NCI-H510A (cell line): ENCODE results near the gene DNAH7.
"Not testable (repeated sequence)": the region's sequence is repeated elsewhere in the genome, so short reads cannot be mapped to it uniquely, and the experiment has no call there.

Experiments
- DNase-seq: peaks from one replicate; lab custom pipeline; 2025; lab: John Stamatoyannopoulos, UW

The DNAH7 gene

GRCh38 chr2:195967336-195967735 is 101.3 kb downstream of the DNAH7 start:
- no peak for DNase-seq

GRCh38 chr2:195961873-195962272 is 106.8 kb downstream of the DNAH7 start:
- no peak for DNase-seq

- no peak for DNase-seq
Measured at GRCh38 chr2:195959341-195959740, 109.3 kb downstream of the DNAH7 start.

GRCh38 chr2:195956725-195957124 is 111.9 kb downstream of the DNAH7 start:
- no peak for DNase-seq

GRCh38 chr2:195945056-195945455 is 123.6 kb downstream of the DNAH7 start:
- no peak for DNase-seq

- DNase-seq = no peak
Measured at GRCh38 chr2:195937176-195937575, 131.5 kb downstream of the DNAH7 start.

- DNase-seq = no peak
Measured at GRCh38 chr2:195934484-195934883, 134.2 kb downstream of the DNAH7 start.

- no peak for DNase-seq
Measured at GRCh38 chr2:195929531-195929930, 139.1 kb downstream of the DNAH7 start.

GRCh38 chr2:195925120-195925519 is 143.5 kb downstream of the DNAH7 start:
- no peak for DNase-seq

GRCh38 chr2:195923889-195924288 is 144.7 kb downstream of the DNAH7 start:
- no peak for DNase-seq

GRCh38 chr2:195917021-195917600 is 151.5 kb downstream of the DNAH7 start:
- not testable (repeated sequence) for DNase-seq

- DNase-seq = no peak
Measured at GRCh38 chr2:195912079-195912478, 156.6 kb downstream of the DNAH7 start.

GRCh38 chr2:195910570-195910969 is 158.1 kb downstream of the DNAH7 start:
- DNase-seq = no peak

GRCh38 chr2:195909926-195910325 is 158.7 kb downstream of the DNAH7 start:
- no peak for DNase-seq

- DNase-seq = no peak
Measured at GRCh38 chr2:195907474-195907873, 161.2 kb downstream of the DNAH7 start.

GRCh38 chr2:195903956-195904355 is 164.7 kb downstream of the DNAH7 start:
- DNase-seq = no peak

GRCh38 chr2:195902857-195903256 is 165.8 kb downstream of the DNAH7 start:
- no peak for DNase-seq

GRCh38 chr2:195899226-195899625 is 169.4 kb downstream of the DNAH7 start:
- DNase-seq = no peak

- DNase-seq = no peak
Measured at GRCh38 chr2:195898505-195899191, 170.0 kb downstream of the DNAH7 start.

GRCh38 chr2:195891081-195891480 is 177.6 kb downstream of the DNAH7 start:
- DNase-seq = no peak

GRCh38 chr2:195879153-195879552 is 189.5 kb downstream of the DNAH7 start:
- DNase-seq = no peak

GRCh38 chr2:195871326-195871725 is 197.3 kb downstream of the DNAH7 start:
- no peak for DNase-seq

GRCh38 chr2:195864316-195864715 is 204.3 kb downstream of the DNAH7 start:
- no peak for DNase-seq

- DNase-seq = no peak
Measured at GRCh38 chr2:195863564-195863963, 205.1 kb downstream of the DNAH7 start.
